Activated naive CD4-positive, alpha-beta T cell treated with anti-CD3 and anti-CD28 coated beads for 36 hours (primary cell): Measurements from ENCODE around the gene RAB4A. TPM values are rescaled to one million over a fixed set of nuclear protein-coding genes. Genes with fewer than 3 reads are reported as not detected.
A peak's percentile ranks its signal among the peaks of the same experiment; 100 is the strongest.

Source experiments
- CTCF ChIA-PET: fragments of 350-600 bp; sonication (Branson Sonifier 250); formaldehyde crosslinking; loops from one replicate; lab custom pipeline; 2021; ENCODE audit warnings: antibody characterized with exemption; lab: Charles Lee
- DNase-seq: peaks from one replicate; pipeline ENCODE4 v3.0.0-alpha.2; 2020
- H3K27ac Mint-ChIP-seq: one replicate; pipeline ENCODE4 v1.8.0; 2021; ENCODE audit warnings: mild to moderate bottlenecking, mixed read lengths
- H3K27me3 Mint-ChIP-seq: one replicate; pipeline ENCODE4 v1.8.0; 2021; ENCODE audit warnings: low read depth, mixed read lengths
- H3K36me3 Mint-ChIP-seq: one replicate; pipeline ENCODE4 v1.8.0; 2021; ENCODE audit warnings: low read depth, mixed read lengths
- H3K4me1 Mint-ChIP-seq: one replicate; pipeline ENCODE4 v1.8.0; 2021; ENCODE audit warnings: low read depth, mixed read lengths
- H3K4me3 Mint-ChIP-seq: one replicate; pipeline ENCODE4 v1.8.0; 2021; ENCODE audit warnings: mild to moderate bottlenecking, moderate library complexity, mixed read lengths
- H3K9me3 Mint-ChIP-seq: one replicate; pipeline ENCODE4 v1.8.0; 2021; ENCODE audit warnings: mixed read lengths
- intact Hi-C: fragments of 100-400 bp; cut with micrococcal nuclease; formaldehyde crosslinking; loops from one replicate; pipeline ENCODE4 v1.15.1; 2023
- total RNA-seq, 2 experiments: library from RNA; stranded (reverse); gene quantifications; one replicate each; pipeline ENCODE4 v1.2.3, GENCODE V29; 2021

The RAB4A gene
- 10 to 100 TPM; 15.8 to 19.9 TPM for total RNA-seq

GRCh38 chr1:229270547-229271447 is at the start of gene RAB4A:
TSS of gene RAB4A (plus strand) at chr1:229271111. CDS start at chr1:229271340, 229 bp downstream.
- Mint-ChIP-seq H3K27ac (peak within 1 kb of the TSS; percentile 75), H3K27me3 (no peaks in the 10 kb centered on the region), H3K36me3 (peaks cover 1% of the 10 kb centered on the region), H3K4me1 (peaks cover 33% of the 10 kb centered on the region), H3K4me3 (peak within 1 kb of the TSS; percentile 86), H3K9me3 (peaks cover 2% of the 10 kb centered on the region)
- CTCF ChIA-PET, result no interaction called here
- DNase-seq, result peak; percentile 57
- intact Hi-C loops, result loop anchor here (2.0 to 5.0 kb wide), 4 partner anchors 72 to 287 kb away; partner anchors contain the start of genes ABCB10, CCSAP and NUP133

- CTCF ChIA-PET, result interaction anchor here (0.6 kb wide), 1 partner anchor 60 kb away, joined by 4 read pairs; no protein-coding TSS in a partner anchor
- DNase-seq, result no peak
- Mint-ChIP-seq H3K27me3 (no peaks in the 10 kb centered on the region), H3K4me3 (no peak overlapping the region), H3K9me3 (no peaks in the 10 kb centered on the region), H3K27ac (no peak overlapping the region), H3K4me1 (no peaks in the 10 kb centered on the region), H3K36me3 (no peaks in the 10 kb centered on the region)
- intact Hi-C loops, result no loop called here
Measured at GRCh38 chr1:229222081-229222480, 48.8 kb upstream of the RAB4A start.

- CTCF ChIA-PET, result no interaction called here
- no peak for DNase-seq
- Mint-ChIP-seq H3K4me3 (no peak overlapping the region), H3K9me3 (no peaks in the 10 kb centered on the region), H3K4me1 (peaks cover 3% of the 10 kb centered on the region), H3K27ac (no peak overlapping the region), H3K27me3 (no peaks in the 10 kb centered on the region), H3K36me3 (no peaks in the 10 kb centered on the region)
- intact Hi-C loops, result no loop called here
Measured at GRCh38 chr1:229223498-229223897, 47.4 kb upstream of the RAB4A start.

- DNase-seq, result no peak
- no peaks in the 10 kb centered on the region for H3K9me3 Mint-ChIP-seq
- H3K27ac Mint-ChIP-seq, result no peak overlapping the region
- H3K27me3 Mint-ChIP-seq, result no peaks in the 10 kb centered on the region
- peaks cover 8% of the 10 kb centered on the region for H3K4me1 Mint-ChIP-seq
- no peak overlapping the region for H3K4me3 Mint-ChIP-seq
- no peaks in the 10 kb centered on the region for H3K36me3 Mint-ChIP-seq
- intact Hi-C loops, result no loop called here
- CTCF ChIA-PET, result interaction anchor here (0.6 kb wide), 1 partner anchor 490 kb away, joined by 3 read pairs; no protein-coding TSS in a partner anchor
Measured at GRCh38 chr1:229224308-229224707, 46.6 kb upstream of the RAB4A start.

- Mint-ChIP-seq H3K4me1 (peaks cover 16% of the 10 kb centered on the region), H3K4me3 (no peak overlapping the region), H3K36me3 (no peaks in the 10 kb centered on the region), H3K27me3 (peaks cover 2% of the 10 kb centered on the region), H3K27ac (no peak overlapping the region), H3K9me3 (no peaks in the 10 kb centered on the region)
- CTCF ChIA-PET, result interaction anchor here (0.7 to 1.0 kb wide), 4 partner anchors 10 to 536 kb away, joined by 3 to 5 read pairs (median 4); no protein-coding TSS in a partner anchor
- intact Hi-C loops, result loop anchor here (5.0 kb wide), 2 partner anchors 398 to 433 kb away; no protein-coding TSS in a partner anchor
- DNase-seq, result no peak
Measured at GRCh38 chr1:229225331-229225782, 45.6 kb upstream of the RAB4A start.

GRCh38 chr1:229226796-229227195 is 44.1 kb upstream of the RAB4A start:
- intact Hi-C loops, result loop anchor here (1.0 to 5.0 kb wide), 8 partner anchors 70 to 726 kb away; no protein-coding TSS in a partner anchor
- no peak overlapping the region for H3K4me3 Mint-ChIP-seq
- no peak for DNase-seq
- CTCF ChIA-PET, result interaction anchor here (0.5 to 3.0 kb wide), 49 partner anchors 8 to 1424 kb away, joined by 3 to 29 read pairs (median 4); partner anchors contain the start of gene RHOU
- peaks cover 21% of the 10 kb centered on the region for H3K4me1 Mint-ChIP-seq
- no peaks in the 10 kb centered on the region for H3K36me3 Mint-ChIP-seq
- no peak overlapping the region for H3K27ac Mint-ChIP-seq
- no peaks in the 10 kb centered on the region for H3K9me3 Mint-ChIP-seq
- peaks cover 2% of the 10 kb centered on the region for H3K27me3 Mint-ChIP-seq

- CTCF ChIA-PET, result interaction anchor here (0.5 to 3.0 kb wide), 55 partner anchors 9 to 1423 kb away, joined by 3 to 29 read pairs (median 4); partner anchors contain the start of gene RHOU
- Mint-ChIP-seq H3K4me1 (peaks cover 21% of the 10 kb centered on the region), H3K9me3 (no peaks in the 10 kb centered on the region), H3K36me3 (no peaks in the 10 kb centered on the region), H3K27ac (no peak overlapping the region), H3K4me3 (no peak overlapping the region), H3K27me3 (peaks cover 2% of the 10 kb centered on the region)
- DNase-seq, result peak; percentile 85
- intact Hi-C loops, result loop anchor here (1.0 to 5.0 kb wide), 8 partner anchors 71 to 727 kb away; no protein-coding TSS in a partner anchor
Measured at GRCh38 chr1:229227298-229227919, 43.5 kb upstream of the RAB4A start.

GRCh38 chr1:229228522-229228921 is 42.4 kb upstream of the RAB4A start:
- CTCF ChIA-PET, result interaction anchor here (0.7 to 3.0 kb wide), 22 partner anchors 10 to 564 kb away, joined by 3 to 29 read pairs (median 5); partner anchors contain the start of gene RHOU
- Mint-ChIP-seq H3K27ac (no peak overlapping the region), H3K4me1 (peaks cover 21% of the 10 kb centered on the region), H3K27me3 (peaks cover 2% of the 10 kb centered on the region), H3K9me3 (no peaks in the 10 kb centered on the region), H3K4me3 (no peak overlapping the region), H3K36me3 (no peaks in the 10 kb centered on the region)
- intact Hi-C loops, result loop anchor here (5.0 kb wide), 2 partner anchors 401 to 436 kb away; no protein-coding TSS in a partner anchor
- no peak for DNase-seq

- H3K36me3 Mint-ChIP-seq, result no peaks in the 10 kb centered on the region
- no peaks in the 10 kb centered on the region for H3K9me3 Mint-ChIP-seq
- peaks cover 21% of the 10 kb centered on the region for H3K4me1 Mint-ChIP-seq
- H3K4me3 Mint-ChIP-seq, result no peak overlapping the region
- intact Hi-C loops, result loop anchor here (5.0 kb wide), 2 partner anchors 402 to 437 kb away; no protein-coding TSS in a partner anchor
- H3K27ac Mint-ChIP-seq, result no peak overlapping the region
- H3K27me3 Mint-ChIP-seq, result peaks cover 2% of the 10 kb centered on the region
- CTCF ChIA-PET, result interaction anchor here (0.6 to 3.0 kb wide), 9 partner anchors 22 to 564 kb away, joined by 3 to 16 read pairs (median 3); no protein-coding TSS in a partner anchor
- DNase-seq, result no peak
Measured at GRCh38 chr1:229229137-229229720, 41.7 kb upstream of the RAB4A start.

- H3K4me1 Mint-ChIP-seq, result peaks cover 21% of the 10 kb centered on the region
- H3K4me3 Mint-ChIP-seq, result no peak overlapping the region
- no peak overlapping the region for H3K27ac Mint-ChIP-seq
- DNase-seq, result no peak
- intact Hi-C loops, result loop anchor here (2.0 to 5.0 kb wide), 3 partner anchors 23 to 437 kb away; no protein-coding TSS in a partner anchor
- no peaks in the 10 kb centered on the region for H3K9me3 Mint-ChIP-seq
- H3K36me3 Mint-ChIP-seq, result no peaks in the 10 kb centered on the region
- CTCF ChIA-PET, result interaction anchor here (0.6 to 3.0 kb wide), 5 partner anchors 25 to 564 kb away, joined by 3 to 16 read pairs (median 3); no protein-coding TSS in a partner anchor
- peaks cover 2% of the 10 kb centered on the region for H3K27me3 Mint-ChIP-seq
Measured at GRCh38 chr1:229229721-229230139, 41.2 kb upstream of the RAB4A start.

GRCh38 chr1:229230140-229230892 is 40.6 kb upstream of the RAB4A start:
- Mint-ChIP-seq H3K36me3 (no peaks in the 10 kb centered on the region), H3K27me3 (peaks cover 2% of the 10 kb centered on the region), H3K4me1 (peaks cover 21% of the 10 kb centered on the region), H3K9me3 (no peaks in the 10 kb centered on the region), H3K27ac (no peak overlapping the region), H3K4me3 (no peak overlapping the region)
- intact Hi-C loops, result loop anchor here (2.0 kb wide), 1 partner anchor 22 kb away; no protein-coding TSS in a partner anchor
- no peak for DNase-seq
- CTCF ChIA-PET, result interaction anchor here (0.6 to 3.0 kb wide), 7 partner anchors 24 to 562 kb away, joined by 3 to 16 read pairs (median 3); no protein-coding TSS in a partner anchor
